Upper lobe of right lung (tissue), 1 donor: Measurements from ENCODE around the gene FOXP1. TPM values are rescaled to one million over a fixed set of nuclear protein-coding genes. Genes with fewer than 3 reads are reported as not detected.
A peak's percentile ranks its signal among the peaks of the same experiment; 100 is the strongest.

Source experiments
- ATAC-seq: fragments of 200-7000 bp; cut with Tn5 transposase; one replicate; pipeline ENCODE4 v1.9.1; 2020; ENCODE audit warnings: mild to moderate bottlenecking, moderate library complexity
- DNase-seq: peaks from one replicate; pipeline ENCODE4 v3.0.0-alpha.2; 2020
- H3K27ac ChIP-seq: fragments of 200-600 bp; one replicate; pipeline ENCODE4 v1.8.0; 2022
- H3K27me3 ChIP-seq: fragments of 200-600 bp; one replicate; pipeline ENCODE4 v1.8.0; 2022; ENCODE audit warnings: mild to moderate bottlenecking
- H3K36me3 ChIP-seq: fragments of 200-600 bp; one replicate; pipeline ENCODE4 v1.8.0; 2022
- H3K4me1 ChIP-seq: fragments of 200-600 bp; one replicate; pipeline ENCODE4 v1.8.0; 2022
- H3K4me3 ChIP-seq: fragments of 200-600 bp; one replicate; pipeline ENCODE4 v1.8.0; 2022; ENCODE audit warnings: mild to moderate bottlenecking
- H3K9me3 ChIP-seq: fragments of 200-600 bp; one replicate; pipeline ENCODE4 v1.8.0; 2022
- intact Hi-C: fragments of 100-400 bp; cut with DNase I; formaldehyde crosslinking; loops from one replicate; pipeline ENCODE4 v1.11.0; 2022
- total RNA-seq: library from RNA; stranded (reverse); fragmentation: NEBNext Ultra II Directional; extraction: Animal tissue kit (Norgen Biotek cat#: 25700); gene quantifications from one replicate; pipeline ENCODE4 v1.2.1, GENCODE V29; 2021
- TF ChIP-seq, protein P1 (sequence below): fragments of 200-600 bp; IDR thresholded peaks from one replicate; pipeline ENCODE4 v1.8.0; 2022; ENCODE audit warnings: antibody characterized with exemption
- donor health status: DM: no; HTN: yes; CAD: no; lungs with severe emphysema.

FOXP1 gene
- total RNA-seq, 1 donor from 2014 or later, result 140 TPM

DNA sequence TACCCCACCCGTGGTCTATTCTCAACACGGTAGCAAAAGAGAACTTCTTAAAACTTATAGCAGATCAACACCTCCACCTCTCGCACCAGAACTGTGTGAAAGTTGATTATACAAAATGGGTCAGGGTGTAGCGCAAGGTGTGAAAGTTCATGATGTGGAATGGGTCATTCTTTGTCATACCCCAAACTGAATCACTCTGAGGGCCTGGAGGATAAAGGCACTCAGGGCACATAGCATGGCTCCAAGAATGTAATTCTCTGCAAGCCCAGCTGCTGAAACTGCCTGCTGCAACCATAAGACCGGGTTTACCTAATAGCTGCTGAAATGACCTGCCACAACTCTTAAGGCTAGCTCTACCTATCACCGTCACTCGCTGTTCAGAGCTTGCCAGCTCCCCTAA, 70.0 kb downstream of the FOXP1 start:
- intact Hi-C loops, result no loop called here
- H3K27ac ChIP-seq, result no peak overlapping the region
- no peak for DNase-seq
- TF ChIP-seq, protein P1, sequence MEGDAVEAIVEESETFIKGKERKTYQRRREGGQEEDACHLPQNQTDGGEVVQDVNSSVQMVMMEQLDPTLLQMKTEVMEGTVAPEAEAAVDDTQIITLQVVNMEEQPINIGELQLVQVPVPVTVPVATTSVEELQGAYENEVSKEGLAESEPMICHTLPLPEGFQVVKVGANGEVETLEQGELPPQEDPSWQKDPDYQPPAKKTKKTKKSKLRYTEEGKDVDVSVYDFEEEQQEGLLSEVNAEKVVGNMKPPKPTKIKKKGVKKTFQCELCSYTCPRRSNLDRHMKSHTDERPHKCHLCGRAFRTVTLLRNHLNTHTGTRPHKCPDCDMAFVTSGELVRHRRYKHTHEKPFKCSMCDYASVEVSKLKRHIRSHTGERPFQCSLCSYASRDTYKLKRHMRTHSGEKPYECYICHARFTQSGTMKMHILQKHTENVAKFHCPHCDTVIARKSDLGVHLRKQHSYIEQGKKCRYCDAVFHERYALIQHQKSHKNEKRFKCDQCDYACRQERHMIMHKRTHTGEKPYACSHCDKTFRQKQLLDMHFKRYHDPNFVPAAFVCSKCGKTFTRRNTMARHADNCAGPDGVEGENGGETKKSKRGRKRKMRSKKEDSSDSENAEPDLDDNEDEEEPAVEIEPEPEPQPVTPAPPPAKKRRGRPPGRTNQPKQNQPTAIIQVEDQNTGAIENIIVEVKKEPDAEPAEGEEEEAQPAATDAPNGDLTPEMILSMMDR, result no peak
- H3K4me3 ChIP-seq, result no peak overlapping the region
- H3K9me3 ChIP-seq, result no peaks in the 10 kb centered on the region
- H3K36me3 ChIP-seq, result no peaks in the 10 kb centered on the region
- H3K27me3 ChIP-seq, result no peaks in the 10 kb centered on the region
- ATAC-seq, result no peak
- peaks cover 31% of the 10 kb centered on the region for H3K4me1 ChIP-seq

DNA sequence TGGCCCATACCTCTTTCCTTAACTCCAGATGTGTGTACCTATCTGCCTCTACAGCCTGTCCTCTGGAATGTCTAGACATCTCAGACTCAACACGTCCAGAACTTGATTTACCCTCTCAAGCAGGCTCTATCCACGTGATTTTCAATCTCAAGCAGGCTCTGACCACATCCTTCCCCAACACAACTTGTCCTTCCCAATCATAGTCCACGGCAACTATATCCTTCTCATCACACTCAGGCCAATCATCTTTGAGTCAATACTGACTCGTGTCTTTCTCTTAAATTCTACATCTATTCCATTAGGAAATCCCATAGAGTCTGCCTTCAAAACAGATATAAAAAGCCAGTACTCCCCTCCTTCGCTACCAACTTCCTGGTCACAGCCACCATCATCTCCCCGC, 70.4 kb downstream of the FOXP1 start:
- Histone ChIP-seq H3K27me3 (no peaks in the 10 kb centered on the region), H3K36me3 (no peaks in the 10 kb centered on the region), H3K27ac (no peak overlapping the region), H3K4me1 (peaks cover 31% of the 10 kb centered on the region), H3K9me3 (no peaks in the 10 kb centered on the region), H3K4me3 (no peak overlapping the region)
- DNase-seq (no peak), ATAC-seq (no peak)
- TF ChIP-seq, protein P1, result no peak
- intact Hi-C loops, result no loop called here

DNA sequence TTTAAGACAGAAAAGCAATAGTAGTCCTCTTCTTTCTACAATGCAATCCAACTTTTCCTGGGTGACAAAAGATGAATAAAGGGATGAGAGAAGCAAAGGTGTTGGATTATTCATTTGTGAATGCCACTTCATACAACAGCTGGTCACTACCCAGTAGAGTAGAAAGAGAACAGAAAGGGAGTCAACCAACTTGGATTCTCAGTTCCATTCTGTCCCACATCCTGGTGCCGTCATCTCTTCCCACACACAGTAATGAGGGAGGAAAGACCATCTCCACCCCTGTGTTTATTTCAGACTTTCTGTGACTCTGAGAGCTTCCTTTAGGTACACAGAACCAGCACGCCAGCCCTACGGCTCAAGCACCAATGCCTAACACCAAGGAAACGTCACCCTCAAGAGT, 71.0 kb downstream of the FOXP1 start:
- no peak overlapping the region for H3K4me3 ChIP-seq
- H3K27me3 ChIP-seq, result no peaks in the 10 kb centered on the region
- H3K36me3 ChIP-seq, result no peaks in the 10 kb centered on the region
- ATAC-seq (peak; percentile 8), DNase-seq (no peak)
- H3K27ac ChIP-seq, result no peak overlapping the region
- intact Hi-C loops, result no loop called here
- H3K4me1 ChIP-seq, result peaks cover 31% of the 10 kb centered on the region
- TF ChIP-seq, protein P1, result no peak
- H3K9me3 ChIP-seq, result no peaks in the 10 kb centered on the region

DNA sequence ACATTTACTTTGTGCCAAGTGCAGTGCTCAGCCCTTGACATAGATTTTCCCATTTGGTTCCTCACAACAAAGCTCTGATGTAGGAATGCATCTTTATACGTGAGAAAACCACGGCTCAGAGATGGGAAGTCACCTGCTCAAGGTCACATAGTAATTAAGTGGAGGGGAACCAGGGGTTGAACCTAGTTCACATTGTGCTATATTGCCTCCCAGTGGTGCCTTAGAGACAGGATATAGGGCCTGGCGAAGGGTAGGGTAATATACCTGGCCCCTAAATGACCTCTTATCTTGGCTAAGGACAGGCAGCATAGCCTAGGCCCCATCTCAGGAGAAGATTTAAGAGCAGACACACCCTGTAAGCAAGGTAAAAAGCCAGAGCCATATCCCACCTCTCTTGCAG, 71.5 kb downstream of the FOXP1 start:
- no peaks in the 10 kb centered on the region for H3K27me3 ChIP-seq
- no peak overlapping the region for H3K27ac ChIP-seq
- no peak overlapping the region for H3K4me3 ChIP-seq
- peak; percentile 62 for ATAC-seq
- TF ChIP-seq, protein P1, result peak; percentile 23
- no peaks in the 10 kb centered on the region for H3K36me3 ChIP-seq
- DNase-seq, result no peak
- intact Hi-C loops, result no loop called here
- H3K9me3 ChIP-seq, result no peaks in the 10 kb centered on the region
- H3K4me1 ChIP-seq, result peaks cover 31% of the 10 kb centered on the region

DNA sequence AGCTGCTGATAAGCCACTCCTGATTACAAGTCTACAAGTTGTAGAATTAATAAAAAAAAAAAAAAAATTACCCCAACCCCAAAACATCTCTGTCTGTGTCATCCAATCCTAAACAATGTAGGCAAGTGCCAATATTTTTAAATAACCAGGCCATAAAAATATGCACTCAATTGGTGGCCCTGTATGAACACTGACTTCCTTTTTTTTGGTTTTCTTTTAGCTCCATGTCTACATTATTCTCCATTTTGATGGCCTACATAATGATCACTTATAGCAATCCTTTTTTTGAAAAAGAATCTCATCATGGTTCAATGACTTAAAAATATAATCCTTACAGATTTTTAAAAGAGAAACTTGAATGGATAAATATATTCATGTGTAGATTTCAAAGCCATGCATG, 72.1 kb downstream of the FOXP1 start:
- no peak for DNase-seq
- no peaks in the 10 kb centered on the region for H3K36me3 ChIP-seq
- H3K27me3 ChIP-seq, result no peaks in the 10 kb centered on the region
- TF ChIP-seq, protein P1, result no peak
- ATAC-seq, result no peak
- H3K4me1 ChIP-seq, result peaks cover 31% of the 10 kb centered on the region
- no peak overlapping the region for H3K27ac ChIP-seq
- H3K4me3 ChIP-seq, result no peak overlapping the region
- no peaks in the 10 kb centered on the region for H3K9me3 ChIP-seq
- intact Hi-C loops, result no loop called here

DNA sequence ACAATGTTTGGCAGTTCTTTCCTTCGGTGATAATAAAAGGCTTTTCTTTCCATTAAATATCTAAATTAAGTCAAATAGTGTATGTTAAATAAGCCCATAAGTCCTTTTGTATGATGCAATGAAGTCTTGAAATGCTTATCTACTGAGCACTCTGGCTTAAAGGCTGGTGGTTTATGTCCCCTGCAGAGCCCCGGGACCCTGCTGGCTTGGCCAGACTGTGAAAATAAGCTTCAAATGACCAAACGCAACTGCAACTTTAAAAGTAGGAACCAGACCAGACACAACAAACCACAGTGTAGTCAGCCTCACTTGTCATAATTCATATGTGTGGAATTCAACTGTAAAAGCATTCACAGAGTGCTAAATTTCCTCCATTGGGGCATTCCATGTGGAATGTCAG, 72.5 kb downstream of the FOXP1 start:
- DNase-seq (no peak), ATAC-seq (no peak)
- peaks cover 30% of the 10 kb centered on the region for H3K4me1 ChIP-seq
- no peak overlapping the region for H3K4me3 ChIP-seq
- intact Hi-C loops, result no loop called here
- H3K36me3 ChIP-seq, result no peaks in the 10 kb centered on the region
- TF ChIP-seq, protein P1, result no peak
- H3K9me3 ChIP-seq, result no peaks in the 10 kb centered on the region
- no peaks in the 10 kb centered on the region for H3K27me3 ChIP-seq
- H3K27ac ChIP-seq, result no peak overlapping the region
